Mucosa of stomach (tissue), 1 donor: ENCODE data around the gene MTRF1L.
"Not testable (repeated sequence)": the region's sequence is repeated elsewhere in the genome, so short reads cannot be mapped to it uniquely, and the experiment has no call there.

ENCODE experiments used
- H3K27me3 ChIP-seq: one replicate; pipeline ENCODE4 v1.7.0; 2013; ENCODE audit warnings: mild to moderate bottlenecking, low read length; ENCODE audit not compliant: control insufficient read depth, insufficient read depth
- H3K36me3 ChIP-seq: one replicate; pipeline ENCODE4 v1.7.0; 2013; ENCODE audit warnings: low read length; ENCODE audit not compliant: control insufficient read depth, insufficient read depth
- H3K4me1 ChIP-seq: one replicate; pipeline ENCODE4 v1.7.0; 2013; ENCODE audit warnings: mild to moderate bottlenecking, low read length; ENCODE audit not compliant: control insufficient read depth, insufficient read depth
- H3K4me3 ChIP-seq: one replicate; pipeline ENCODE4 v1.7.0; 2013; ENCODE audit warnings: low read length
- H3K9ac ChIP-seq: one replicate; pipeline ENCODE4 v1.7.0; 2013; ENCODE audit warnings: mild to moderate bottlenecking, low read length, moderate library complexity
- H3K9me3 ChIP-seq: one replicate; pipeline ENCODE4 v1.7.0; 2013; ENCODE audit warnings: mild to moderate bottlenecking, low read length, moderate library complexity; ENCODE audit not compliant: control insufficient read depth
- donor health status: Pancreatic carcinoma.

The MTRF1L gene

GRCh38 chr6:153000243-153000642, 2.3 kb downstream of the MTRF1L start:
- Histone ChIP-seq H3K9ac (no peak overlapping the region), H3K4me3 (no peak overlapping the region), H3K4me1 (peaks cover 10% of the 10 kb centered on the region), H3K27me3 (no peaks in the 10 kb centered on the region), H3K36me3 (peaks cover 5% of the 10 kb centered on the region), H3K9me3 (no peaks in the 10 kb centered on the region)

- not testable (repeated sequence) for H3K9ac ChIP-seq, H3K9me3 ChIP-seq, H3K4me3 ChIP-seq, H3K36me3 ChIP-seq, H3K27me3 ChIP-seq
- peaks cover 10% of the 10 kb centered on the region for H3K4me1 ChIP-seq
Measured at GRCh38 chr6:152999538-152999937, 3.0 kb downstream of the MTRF1L start.

- H3K27me3 ChIP-seq, result no peaks in the 10 kb centered on the region
- H3K36me3 ChIP-seq, result peaks cover 5% of the 10 kb centered on the region
- no peak overlapping the region for H3K9ac ChIP-seq
- no peaks in the 10 kb centered on the region for H3K9me3 ChIP-seq
- no peaks in the 10 kb centered on the region for H3K4me1 ChIP-seq
- no peak overlapping the region for H3K4me3 ChIP-seq
Measured at GRCh38 chr6:152993847-152994246, 8.7 kb downstream of the MTRF1L start.

GRCh38 chr6:152993431-152993830, 9.1 kb downstream of the MTRF1L start:
- peaks cover 5% of the 10 kb centered on the region for H3K36me3 ChIP-seq
- no peaks in the 10 kb centered on the region for H3K9me3 ChIP-seq
- H3K4me1 ChIP-seq, result no peaks in the 10 kb centered on the region
- no peak overlapping the region for H3K4me3 ChIP-seq
- no peak overlapping the region for H3K9ac ChIP-seq
- no peaks in the 10 kb centered on the region for H3K27me3 ChIP-seq

GRCh38 chr6:152986978-152987377, 15.5 kb downstream of the MTRF1L start:
- Histone ChIP-seq H3K9ac (no peak overlapping the region), H3K36me3 (no peaks in the 10 kb centered on the region), H3K4me3 (no peak overlapping the region), H3K9me3 (no peaks in the 10 kb centered on the region), H3K4me1 (peaks cover 6% of the 10 kb centered on the region), H3K27me3 (no peaks in the 10 kb centered on the region)

- H3K4me3 ChIP-seq, H3K27me3 ChIP-seq, H3K9me3 ChIP-seq, H3K4me1 ChIP-seq, H3K36me3 ChIP-seq, H3K9ac ChIP-seq: not testable (repeated sequence)
Measured at GRCh38 chr6:152985300-152985699, 17.2 kb downstream of the MTRF1L start.

GRCh38 chr6:152984513-152984872, 18.0 kb downstream of the MTRF1L start:
- H3K4me1 ChIP-seq, result peaks cover 6% of the 10 kb centered on the region
- H3K9me3 ChIP-seq, result no peaks in the 10 kb centered on the region
- no peaks in the 10 kb centered on the region for H3K36me3 ChIP-seq
- H3K9ac ChIP-seq, result peak overlapping the region; percentile 56
- H3K27me3 ChIP-seq, result no peaks in the 10 kb centered on the region
- H3K4me3 ChIP-seq, result no peak overlapping the region

- peak overlapping the region; percentile 57 for H3K4me3 ChIP-seq
- peak overlapping the region; percentile 56 for H3K9ac ChIP-seq
- no peaks in the 10 kb centered on the region for H3K27me3 ChIP-seq
- H3K4me1 ChIP-seq, result peaks cover 6% of the 10 kb centered on the region
- H3K36me3 ChIP-seq, result no peaks in the 10 kb centered on the region
- no peaks in the 10 kb centered on the region for H3K9me3 ChIP-seq
Measured at GRCh38 chr6:152983637-152984512, 18.6 kb downstream of the MTRF1L start.

GRCh38 chr6:152982904-152983636, 19.4 kb downstream of the MTRF1L start, which contains the start of gene FBXO5:
FBXO5 (minus strand) TSS chr6:152983041; CDS start chr6:152982959, 82 bp downstream.
- Histone ChIP-seq H3K27me3 (no peaks in the 10 kb centered on the region), H3K9me3 (no peaks in the 10 kb centered on the region), H3K36me3 (no peaks in the 10 kb centered on the region), H3K9ac (peak within 1 kb of the TSS; percentile 56), H3K4me3 (peak within 1 kb of the TSS; percentile 57), H3K4me1 (peaks cover 6% of the 10 kb centered on the region)

GRCh38 chr6:152981989-152982903, 20.3 kb downstream of the MTRF1L start:
- no peaks in the 10 kb centered on the region for H3K36me3 ChIP-seq
- H3K4me1 ChIP-seq, result peaks cover 6% of the 10 kb centered on the region
- no peaks in the 10 kb centered on the region for H3K9me3 ChIP-seq
- no peaks in the 10 kb centered on the region for H3K27me3 ChIP-seq
- peak overlapping the region; percentile 57 for H3K4me3 ChIP-seq
- H3K9ac ChIP-seq, result no peak overlapping the region

GRCh38 chr6:152981219-152981618, 21.3 kb downstream of the MTRF1L start:
- H3K9me3 ChIP-seq, result no peaks in the 10 kb centered on the region
- no peak overlapping the region for H3K9ac ChIP-seq
- H3K36me3 ChIP-seq, result no peaks in the 10 kb centered on the region
- H3K27me3 ChIP-seq, result no peaks in the 10 kb centered on the region
- no peak overlapping the region for H3K4me3 ChIP-seq
- H3K4me1 ChIP-seq, result peaks cover 6% of the 10 kb centered on the region
